HL-60/S4 treated with retinoic acid at 250 ng/mL for 4 days and 3 days (cell line): Measurements from ENCODE around the gene BCDIN3D.

Experiments used
- in situ Hi-C: fragments of 300-500 bp; cut with MboI; formaldehyde crosslinking; loops from 2 replicates; pipeline ENCODE4 v1.7.0; 2022; ENCODE audit warnings: low sequenced_read_pairs

Gene BCDIN3D

GRCh38 chr12:49824416-49824815 lies 18.5 kb downstream of the BCDIN3D start:
- in situ Hi-C loops: no loop called here

DNA sequence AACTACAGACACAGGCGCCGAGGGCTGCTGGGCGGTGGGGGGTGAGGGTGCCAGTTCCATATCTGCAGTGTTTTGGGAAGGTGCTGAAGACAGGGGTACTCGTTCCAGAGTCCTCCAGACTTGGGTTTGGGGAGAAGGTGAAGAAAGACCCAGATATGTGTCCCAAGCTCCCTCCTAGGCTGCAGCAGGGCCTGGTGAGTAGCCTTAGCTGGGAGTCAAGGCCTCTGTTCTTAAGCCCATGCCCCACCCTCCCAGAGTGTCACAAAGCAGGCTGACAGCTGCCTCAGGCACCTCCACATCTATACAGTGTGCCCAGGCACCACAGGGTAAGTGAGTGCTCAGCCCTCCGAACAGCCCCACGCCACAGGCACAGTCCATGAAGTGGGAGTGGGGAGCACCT lies 19.0 kb downstream of the BCDIN3D start:
- in situ Hi-C loops: no loop called here

- in situ Hi-C loops: no loop called here
These were observed 19.6 kb downstream of the BCDIN3D start for GRCh38 chr12:49823350-49823749.

DNA sequence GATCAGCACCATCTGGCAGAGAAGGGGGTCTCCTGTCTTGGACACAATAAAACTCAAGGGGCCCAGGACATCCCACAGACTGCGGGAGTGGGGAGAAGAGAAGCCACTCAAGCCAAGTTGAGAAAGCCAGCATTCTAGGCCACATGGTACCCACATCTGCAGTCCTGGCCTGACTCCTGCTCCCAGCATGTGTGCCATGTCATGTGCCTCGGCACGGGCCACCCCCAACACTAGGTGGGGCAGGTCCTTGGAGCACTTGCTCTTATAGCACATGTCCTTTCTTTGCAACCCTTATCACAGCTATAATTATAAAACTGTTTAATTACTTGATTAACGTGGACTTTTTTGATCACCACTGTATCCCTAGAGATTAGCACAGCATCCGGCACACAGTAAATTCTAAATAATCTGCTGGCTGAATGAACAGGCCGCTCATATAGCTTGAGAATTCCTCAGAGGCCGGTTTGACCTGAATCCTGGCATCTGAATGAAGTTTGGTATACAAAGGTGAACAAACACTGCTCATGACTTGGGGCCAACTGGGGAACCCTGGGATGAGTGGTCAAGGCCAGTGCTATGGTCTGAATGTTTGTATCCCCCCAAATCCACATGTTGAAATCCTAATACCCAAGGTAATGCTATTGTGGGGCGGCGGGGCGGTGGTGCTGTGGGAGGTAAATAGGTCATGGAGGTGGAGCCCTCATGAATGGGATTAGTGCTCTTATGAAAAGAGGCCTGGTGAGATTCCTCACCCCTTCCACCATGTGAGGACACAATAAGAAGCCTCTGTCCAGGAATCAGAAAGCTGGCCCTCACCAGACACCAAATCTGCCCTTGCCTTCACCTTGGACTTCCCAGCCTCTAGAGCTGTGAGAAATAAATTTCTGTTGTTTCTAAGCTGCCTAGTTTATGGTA lies 21.3 kb downstream of the BCDIN3D start:
- in situ Hi-C loops: no loop called here

DNA sequence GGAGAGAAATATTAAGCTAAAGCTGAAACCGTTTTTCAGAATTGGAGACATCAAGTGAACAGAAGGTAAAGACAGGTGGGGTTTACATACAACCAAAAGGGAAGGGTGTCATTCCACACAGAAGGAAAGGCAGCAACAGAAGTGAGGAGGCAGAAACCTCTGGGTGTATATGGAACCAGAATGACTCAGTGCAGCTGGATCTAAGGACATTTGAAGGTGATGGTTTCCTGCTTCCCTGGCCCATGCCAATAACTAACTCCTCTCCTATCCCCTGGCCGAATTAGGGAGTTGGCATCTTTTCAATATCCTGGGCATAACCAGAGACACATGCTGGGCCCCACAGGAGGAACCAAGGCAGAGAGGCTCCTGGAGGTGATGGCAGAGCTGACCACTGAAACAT lies 23.1 kb downstream of the BCDIN3D start:
- in situ Hi-C loops: no loop called here

DNA sequence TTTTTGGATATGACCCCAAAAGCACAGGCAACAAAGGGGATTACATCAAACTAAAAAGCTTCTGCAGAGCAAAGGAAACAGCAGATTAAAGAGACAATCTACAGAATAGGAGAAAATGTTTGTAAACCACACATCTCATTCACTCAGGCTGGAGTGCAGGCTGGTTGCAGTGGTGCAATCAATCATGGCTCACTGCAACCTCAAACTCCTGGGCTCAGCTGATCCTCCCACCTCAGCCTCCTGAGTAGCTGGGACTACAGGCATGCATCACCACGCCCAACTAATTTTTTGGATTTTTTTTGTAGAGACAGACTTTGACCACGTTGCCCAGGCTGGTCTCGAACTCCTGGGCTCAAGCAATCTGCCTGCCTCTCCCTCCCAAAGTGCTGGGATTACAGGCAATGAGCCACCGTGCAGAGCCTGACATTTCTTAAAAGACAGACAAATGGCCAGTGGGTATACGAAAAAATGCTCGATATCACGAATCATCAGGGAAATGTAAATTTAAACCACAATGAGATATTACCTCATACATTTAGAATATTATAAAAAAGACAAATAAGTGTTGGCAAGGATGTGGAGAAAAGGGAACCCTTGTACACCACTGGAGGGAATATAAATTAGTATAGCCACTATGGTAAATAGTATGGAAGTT lies 24.5 kb downstream of the BCDIN3D start:
- in situ Hi-C loops: no loop called here

DNA sequence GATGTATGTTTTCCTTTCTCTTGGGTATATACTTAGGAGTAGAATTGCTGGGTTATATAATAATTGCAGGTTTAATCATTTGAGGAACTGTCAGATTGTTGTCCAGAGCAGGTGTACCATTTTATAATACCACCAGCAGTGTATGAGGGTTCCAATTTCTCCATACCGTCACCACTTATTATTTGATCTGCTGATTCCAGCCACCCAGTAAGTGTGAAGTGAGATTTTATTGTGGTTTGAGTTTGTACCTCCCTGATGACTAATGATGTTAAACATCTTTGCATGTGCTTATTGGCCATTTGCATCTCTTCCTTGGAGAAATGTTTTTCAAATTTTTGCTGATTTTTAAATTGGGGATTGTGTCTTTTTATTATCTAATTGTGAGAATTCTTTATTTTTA lies 29.8 kb downstream of the BCDIN3D start:
- in situ Hi-C loops: no loop called here

DNA sequence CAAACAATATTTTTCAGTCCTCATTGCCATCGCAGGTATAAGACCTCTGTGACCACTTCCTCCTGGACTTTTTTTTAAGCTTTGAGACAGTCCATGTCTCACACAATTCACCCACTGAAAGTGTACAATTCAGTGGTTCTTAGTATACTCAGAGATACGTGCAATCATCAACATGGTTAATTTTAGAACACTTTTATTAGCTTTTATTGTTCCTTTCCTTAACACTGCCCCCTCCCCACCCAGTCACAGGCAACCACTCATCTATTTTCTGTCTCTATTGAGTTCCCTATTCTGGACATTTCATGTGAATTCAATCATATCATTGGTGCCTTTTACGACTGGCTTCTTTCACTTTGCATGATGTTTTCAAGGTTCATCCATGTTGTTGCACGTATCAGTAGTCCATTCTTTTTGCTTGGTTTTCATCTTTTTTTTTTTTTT lies 30.9 kb downstream of the BCDIN3D start:
- in situ Hi-C loops: no loop called here

DNA sequence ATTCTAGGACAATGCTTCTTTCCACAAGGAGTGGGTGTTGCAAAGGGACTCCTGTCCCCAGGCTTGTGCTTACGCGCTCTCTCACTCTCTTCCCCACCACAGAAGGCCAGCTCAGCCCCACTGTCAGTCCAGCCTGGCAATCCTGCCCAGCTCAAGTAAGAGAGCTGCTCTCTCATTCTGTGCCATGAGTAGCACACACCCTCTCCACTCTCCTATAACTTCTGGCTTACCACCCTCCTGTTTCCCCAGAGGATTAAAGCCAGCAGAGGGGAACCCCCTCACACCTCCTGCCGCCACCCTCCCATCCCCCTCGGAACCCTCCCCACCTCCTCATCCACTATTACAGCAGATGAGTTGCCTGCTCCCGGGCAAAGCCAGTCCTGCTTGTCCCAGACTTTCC lies 31.8 kb downstream of the BCDIN3D start:
- in situ Hi-C loops: no loop called here

- in situ Hi-C loops: no loop called here
These were observed 33.0 kb downstream of the BCDIN3D start for GRCh38 chr12:49809906-49810389.

DNA sequence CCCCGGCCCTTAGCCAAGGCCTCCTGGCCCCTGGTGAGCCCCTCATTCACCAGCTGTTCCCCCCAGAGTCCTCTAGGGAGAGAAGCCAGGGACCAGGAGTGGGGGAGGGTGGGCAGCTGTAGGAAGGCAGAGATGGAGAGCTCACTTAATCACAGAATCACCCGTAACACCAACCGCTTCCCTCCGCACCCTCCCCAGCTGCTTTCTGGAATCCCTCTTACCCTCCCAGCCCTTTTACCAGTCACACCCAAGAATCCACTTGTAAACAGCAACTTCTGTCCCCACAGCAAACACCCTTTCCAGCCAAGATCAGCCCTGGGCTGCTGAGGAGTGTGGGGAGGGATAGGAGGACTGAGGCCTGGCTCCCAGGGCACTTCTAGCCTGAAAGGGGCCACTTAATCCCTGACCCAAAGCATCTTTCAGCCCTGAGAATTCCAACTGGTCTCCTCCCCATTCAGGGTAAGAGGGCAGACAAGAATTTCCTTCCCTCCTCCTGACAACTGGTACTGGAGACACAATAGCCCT lies 33.5 kb downstream of the BCDIN3D start:
- in situ Hi-C loops: no loop called here

DNA sequence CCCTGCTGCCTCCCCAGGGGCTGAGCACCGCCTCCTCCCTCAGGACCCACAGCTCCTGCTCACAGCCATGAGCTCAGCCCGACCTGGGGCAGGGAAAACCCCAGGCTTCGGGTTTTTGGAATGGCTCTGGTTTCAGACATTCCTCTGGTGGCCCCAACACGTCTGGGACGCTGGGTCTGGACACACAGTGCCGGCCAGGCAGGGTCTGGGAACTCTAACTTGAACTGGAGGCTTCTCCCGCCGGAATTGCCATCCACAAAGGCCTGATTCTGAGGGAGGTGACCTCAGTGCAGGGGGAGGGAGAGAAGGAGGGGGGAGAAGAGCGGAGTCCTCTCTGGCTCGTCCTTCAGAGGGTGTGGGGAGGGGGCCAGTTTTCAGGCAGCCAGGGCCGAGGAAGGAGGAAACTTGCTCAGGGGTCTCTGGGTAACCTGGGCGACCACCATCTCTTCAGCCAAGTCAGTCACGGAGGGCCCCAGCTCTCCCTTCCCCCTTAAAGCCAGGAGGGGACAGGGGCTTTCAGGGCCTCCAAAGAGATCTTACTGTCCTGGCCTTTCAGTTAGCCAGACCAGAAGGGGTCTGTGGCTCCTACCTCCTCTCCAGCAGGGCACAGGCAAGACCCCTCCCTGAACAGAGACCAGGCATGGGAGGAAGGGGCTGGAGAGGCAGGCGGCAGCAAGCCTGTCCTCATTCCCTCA lies 34.1 kb downstream of the BCDIN3D start:
- in situ Hi-C loops: no loop called here

DNA sequence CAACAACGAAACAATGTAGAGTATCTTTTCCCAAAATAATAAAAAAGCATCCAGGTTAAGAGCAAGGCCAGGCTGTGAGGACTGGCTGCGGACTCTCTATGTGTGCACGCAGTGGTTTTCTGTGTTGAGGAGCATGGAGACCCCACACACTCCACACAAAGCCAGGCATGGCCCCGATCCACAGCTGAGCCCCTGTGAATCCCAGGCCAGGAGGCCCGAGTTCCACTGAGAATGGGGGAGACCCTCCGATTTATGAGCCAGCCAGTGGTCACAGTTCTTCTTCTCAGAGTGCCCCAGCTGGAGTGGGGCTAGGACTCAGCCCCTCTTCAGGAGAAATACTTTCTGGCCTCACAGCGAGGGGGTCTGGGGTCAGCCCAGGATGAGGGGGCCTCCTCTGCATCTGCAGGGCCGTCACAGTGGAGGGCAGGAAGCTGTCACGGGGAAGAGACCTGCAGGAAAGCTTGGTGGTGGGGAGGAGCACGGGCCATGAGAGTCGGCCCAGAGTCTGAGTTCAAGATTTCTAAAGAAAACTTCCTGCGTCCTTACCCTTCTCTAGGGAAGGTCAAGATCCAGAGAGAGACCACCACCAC lies 34.8 kb downstream of the BCDIN3D start:
- in situ Hi-C loops: no loop called here

GRCh38 chr12:49806877-49807276 lies 36.0 kb downstream of the BCDIN3D start:
- in situ Hi-C loops: no loop called here

DNA sequence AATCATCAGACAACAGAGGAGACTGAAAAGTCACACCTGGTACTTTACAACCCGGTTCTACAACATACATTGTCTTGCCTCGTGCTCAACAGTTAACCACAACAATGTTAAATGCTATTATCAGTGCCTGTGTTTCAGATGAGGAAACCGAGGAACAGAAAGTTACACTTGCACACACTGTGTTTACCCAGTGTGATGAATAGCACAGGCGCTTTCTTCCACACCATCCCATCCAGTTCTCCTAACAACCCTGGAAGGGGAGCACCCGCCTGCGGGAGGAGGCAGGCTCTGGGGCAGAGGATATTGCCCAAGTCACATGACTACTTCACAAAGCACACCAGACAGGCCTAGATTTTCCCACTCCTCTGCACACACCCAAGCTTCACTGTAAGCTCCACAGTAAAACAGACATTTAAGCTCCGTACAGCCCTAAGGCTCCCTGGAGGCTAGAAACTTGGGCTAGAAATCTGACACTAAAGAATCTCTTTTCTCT lies 36.5 kb downstream of the BCDIN3D start:
- in situ Hi-C loops: no loop called here

GRCh38 chr12:49805409-49805808 lies 37.5 kb downstream of the BCDIN3D start:
- in situ Hi-C loops: no loop called here

DNA sequence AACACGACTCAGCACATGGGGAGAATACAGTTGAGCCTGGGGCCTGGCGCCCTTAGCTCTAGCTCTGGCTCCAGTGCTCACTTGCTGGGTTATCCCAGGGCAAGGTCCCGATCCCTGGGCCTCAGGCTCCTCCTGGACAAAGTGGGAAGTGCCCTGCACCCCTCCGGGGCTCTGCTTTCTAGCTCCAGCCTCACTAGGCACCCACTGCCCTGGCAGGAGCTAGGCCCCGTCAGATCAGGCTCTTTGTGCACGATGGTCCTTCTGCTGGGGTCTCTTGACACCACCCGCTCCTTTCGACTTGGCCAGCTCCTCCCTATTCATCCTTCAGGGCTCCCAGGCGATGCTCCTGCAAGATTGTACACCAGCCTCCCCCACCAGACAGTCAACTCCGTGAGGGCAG lies 38.1 kb downstream of the BCDIN3D start:
- in situ Hi-C loops: no loop called here

DNA sequence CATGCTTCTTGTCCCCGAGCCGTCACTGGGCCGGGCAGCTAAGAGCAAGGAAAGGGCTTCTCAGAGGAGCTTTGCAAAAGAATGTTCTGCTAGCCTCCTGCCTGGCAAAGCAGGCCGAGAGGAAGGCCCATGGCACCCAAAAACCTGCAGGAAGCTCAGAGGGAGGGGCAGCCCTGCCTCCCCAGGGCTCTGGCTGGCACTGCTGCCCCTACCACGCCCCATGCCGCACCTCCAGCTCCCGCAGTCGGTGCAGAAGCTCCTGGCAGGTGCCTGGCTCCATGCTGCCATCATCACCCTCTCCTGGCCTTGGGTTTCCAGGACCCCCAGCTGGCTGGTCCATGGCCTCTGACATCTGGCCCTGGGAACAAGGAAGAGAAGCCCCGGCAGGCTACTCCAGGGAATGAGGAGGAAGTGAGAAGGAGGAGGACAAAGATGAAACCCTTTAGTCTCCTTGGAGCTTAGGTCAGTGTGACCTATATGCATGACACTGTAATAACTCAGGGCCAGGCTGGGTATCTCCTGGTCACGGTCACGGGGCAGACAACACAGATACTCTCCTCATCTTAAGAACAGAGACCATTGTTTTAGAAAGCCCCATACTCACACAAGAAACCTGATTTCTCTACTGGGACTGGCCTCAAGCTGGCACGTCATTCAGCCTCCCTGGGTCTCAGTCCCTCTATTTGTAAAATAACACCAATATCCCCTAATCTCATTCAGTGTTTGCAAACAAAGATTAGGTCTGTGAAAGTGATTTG lies 39.0 kb downstream of the BCDIN3D start:
- in situ Hi-C loops: no loop called here

DNA sequence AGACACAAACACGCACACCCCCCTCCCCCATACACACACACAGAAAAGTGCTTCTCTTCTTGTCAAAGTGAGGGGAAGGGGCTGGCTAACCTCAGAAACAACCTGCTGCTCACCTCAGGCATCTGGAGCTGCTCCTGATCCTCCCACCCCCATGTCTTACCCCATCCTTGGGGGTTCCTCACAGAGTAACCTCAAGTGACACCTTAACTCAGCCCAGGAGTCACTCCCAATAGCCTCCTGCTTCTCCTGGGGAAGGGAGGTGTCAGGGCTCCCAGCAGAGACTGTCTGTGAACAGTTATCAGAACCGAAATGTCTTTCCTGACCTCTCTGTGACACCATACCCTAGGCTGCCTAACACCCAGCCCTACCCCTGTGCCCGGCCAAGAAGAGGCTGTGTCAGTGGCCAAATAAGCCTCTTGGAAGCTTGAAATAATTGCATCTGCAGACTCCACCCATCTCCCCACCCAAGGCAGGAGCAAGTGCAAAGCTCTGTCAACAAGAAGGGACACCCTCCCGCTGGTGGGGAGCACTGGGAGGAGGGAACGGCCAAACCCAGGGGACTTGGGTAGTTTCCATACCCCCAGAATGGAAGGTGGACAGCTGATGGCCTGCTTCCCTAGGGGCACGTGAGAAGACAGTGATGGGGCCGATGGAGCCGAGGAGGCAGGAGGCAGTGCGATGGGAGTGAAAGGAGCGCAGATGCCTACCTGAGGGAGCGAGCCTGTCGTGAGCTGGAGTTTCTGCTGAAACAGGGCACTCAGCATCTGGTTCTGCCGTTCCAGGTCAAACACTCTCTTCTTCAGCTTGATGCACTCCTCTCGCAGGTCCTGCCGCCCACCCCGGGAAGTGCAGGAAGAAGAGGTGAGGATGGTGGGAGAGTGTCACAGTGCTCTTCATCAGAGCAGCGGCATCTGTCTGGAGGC lies 41.5 kb downstream of the BCDIN3D start:
- in situ Hi-C loops: no loop called here
